ENCODE results near the gene WWOX.

Gene WWOX

GRCh38 chr16:78900966-78901365 is 801.5 kb downstream of the WWOX start:
- DNase-seq (ENCODE audit: low read depth), result no peak
- TF ChIP-seq CTCF (IDR thresholded peaks at IDR 0.05; ENCODE audit: control insufficient read depth, extremely low read depth, insufficient read depth), result no peak

GRCh38 chr16:78902321-78902720 is 802.9 kb downstream of the WWOX start:
- DNase-seq (ENCODE audit: low read depth), result no peak
- no peak overlapping the region for H3K4me3 ChIP-seq (ENCODE audit: low read depth, low read length)
- TF ChIP-seq CTCF (IDR thresholded peaks at IDR 0.05; ENCODE audit: control insufficient read depth, extremely low read depth, insufficient read depth), result no peak

More at GRCh38 chr16:78900966-78901365, 801.5 kb downstream of the WWOX start:
- H3K4me3 ChIP-seq (ENCODE audit: low read depth, low read length), result no peak overlapping the region

GRCh38 chr16:78903237-78903636 is 803.8 kb downstream of the WWOX start:
- no peak for DNase-seq (ENCODE audit: low read depth)
- no peak overlapping the region for H3K4me3 ChIP-seq (ENCODE audit: low read depth, low read length)
- TF ChIP-seq CTCF (IDR thresholded peaks at IDR 0.05; ENCODE audit: control insufficient read depth, extremely low read depth, insufficient read depth), result no peak

GRCh38 chr16:78903843-78904242 is 804.4 kb downstream of the WWOX start:
- no peak for TF ChIP-seq CTCF (IDR thresholded peaks at IDR 0.05; ENCODE audit: control insufficient read depth, extremely low read depth, insufficient read depth)
- no peak for DNase-seq (ENCODE audit: low read depth)
- no peak overlapping the region for H3K4me3 ChIP-seq (ENCODE audit: low read depth, low read length)

- no peak for TF ChIP-seq CTCF (IDR thresholded peaks at IDR 0.05; ENCODE audit: control insufficient read depth, extremely low read depth, insufficient read depth)
- DNase-seq (ENCODE audit: low read depth), result no peak
- H3K4me3 ChIP-seq (ENCODE audit: low read depth, low read length), result no peak overlapping the region
Observed at GRCh38 chr16:78906135-78906534, 806.7 kb downstream of the WWOX start.

GRCh38 chr16:78909226-78909625 is 809.8 kb downstream of the WWOX start:
- H3K4me3 ChIP-seq (ENCODE audit: low read depth, low read length), result no peak overlapping the region
- TF ChIP-seq CTCF (IDR thresholded peaks at IDR 0.05; ENCODE audit: control insufficient read depth, extremely low read depth, insufficient read depth), result no peak
- no peak for DNase-seq (ENCODE audit: low read depth)

GRCh38 chr16:78915811-78916345 is 816.4 kb downstream of the WWOX start:
- TF ChIP-seq CTCF (IDR thresholded peaks at IDR 0.05; ENCODE audit: control insufficient read depth, extremely low read depth, insufficient read depth), result no peak
- H3K4me3 ChIP-seq (ENCODE audit: low read depth, low read length), result no peak overlapping the region
- peak; percentile 69 for DNase-seq (ENCODE audit: low read depth)

Data from LNCaP clone FGC (cell line).